ENCODE results near the gene IFITM1.
"Not testable (repeated sequence)": the region's sequence is repeated elsewhere in the genome, so short reads cannot be mapped to it uniquely, and the experiment has no call there.

Gene IFITM1

GRCh38 chr11:286977-287820 is 26.6 kb upstream of the IFITM1 start:
- peak in 1 of 2 experiments; percentile 4 for DNase-seq (ENCODE audit: low spot score in 2 of 2)
- H3K36me3 ChIP-seq (replicated peaks); H3K9me3 ChIP-seq; H3K4me3 ChIP-seq; in situ Hi-C loops (cut with MboI; ENCODE audit: low sequenced_read_pairs); H3K27me3 ChIP-seq (ENCODE audit: low read depth): not testable (repeated sequence)
- peaks cover 12% of the 10 kb centered on the region for H3K4me1 ChIP-seq

- peak in 1 of 2 experiments; percentile 18 for DNase-seq (ENCODE audit: low spot score in 2 of 2)
- peak overlapping the region; percentile 48 for H3K4me3 ChIP-seq
- H3K36me3 ChIP-seq (replicated peaks), result 0 out of 2 replicates have a peak, but pooled peaks cover 3% of the 10 kb centered on the region
- H3K27me3 ChIP-seq (ENCODE audit: low read depth), result peaks cover 2% of the 10 kb centered on the region; the same call in 1 of the 2 replicates
- in situ Hi-C loops (cut with MboI; ENCODE audit: low sequenced_read_pairs), result no loop called here
- H3K4me1 ChIP-seq, result peaks cover 12% of the 10 kb centered on the region
- H3K9me3 ChIP-seq, result no peaks in the 10 kb centered on the region
These were observed 25.9 kb upstream of the IFITM1 start for GRCh38 chr11:287821-288477.

- Histone ChIP-seq H3K27me3 (ENCODE audit: low read depth) (no peaks in the 10 kb centered on the region), H3K36me3 (replicated peaks) (peaks cover 4% of the 10 kb centered on the region; the same call in 1 of the 2 replicates), H3K4me3 (peak within 1 kb of the TSS; percentile 48), H3K9me3 (no peaks in the 10 kb centered on the region), H3K4me1 (peaks cover 12% of the 10 kb centered on the region)
- in situ Hi-C loops (cut with MboI; ENCODE audit: low sequenced_read_pairs), result no loop called here
- DNase-seq (ENCODE audit: low spot score in 2 of 2), result peak; percentile 35 to 85
These were observed 25.1 kb upstream of the IFITM1 start, which contains the start of gene PGGHG for GRCh38 chr11:288478-289397. Gene PGGHG, plus strand, starts transcription at chr11:289126. Its CDS starts 691 bp downstream, at chr11:289817.

GRCh38 chr11:289398-289711 is 24.5 kb upstream of the IFITM1 start:
- in situ Hi-C loops (cut with MboI; ENCODE audit: low sequenced_read_pairs), result no loop called here
- H3K4me3 ChIP-seq, result peak overlapping the region; percentile 28

GRCh38 chr11:289712-290620 is 23.9 kb upstream of the IFITM1 start:
- H3K36me3 ChIP-seq (replicated peaks), result peaks cover 12% of the 10 kb centered on the region; the same call in 1 of the 2 replicates
- in situ Hi-C loops (cut with MboI; ENCODE audit: low sequenced_read_pairs), result no loop called here
- H3K4me1 ChIP-seq, result peaks cover 12% of the 10 kb centered on the region

More at GRCh38 chr11:289398-289711, 24.5 kb upstream of the IFITM1 start:
- no peaks in the 10 kb centered on the region for H3K27me3 ChIP-seq (ENCODE audit: low read depth)
- H3K36me3 ChIP-seq (replicated peaks), result peaks cover 10% of the 10 kb centered on the region; the same call in 1 of the 2 replicates
- DNase-seq (ENCODE audit: low spot score in 2 of 2), result no peak
- H3K9me3 ChIP-seq, result no peaks in the 10 kb centered on the region
- H3K4me1 ChIP-seq, result peaks cover 12% of the 10 kb centered on the region

GRCh38 chr11:290621-291231 is 23.1 kb upstream of the IFITM1 start:
- Histone ChIP-seq H3K4me3 (no peak overlapping the region), H3K36me3 (replicated peaks) (peaks cover 12% of the 10 kb centered on the region; the same call in 1 of the 2 replicates), H3K4me1 (peaks cover 12% of the 10 kb centered on the region), H3K27me3 (ENCODE audit: low read depth) (no peaks in the 10 kb centered on the region), H3K9me3 (no peaks in the 10 kb centered on the region)
- in situ Hi-C loops (cut with MboI; ENCODE audit: low sequenced_read_pairs), result no loop called here
- DNase-seq (ENCODE audit: low spot score in 2 of 2), result no peak

More at GRCh38 chr11:289712-290620, 23.9 kb upstream of the IFITM1 start:
- Histone ChIP-seq H3K4me3 (peak overlapping the region; percentile 28), H3K27me3 (ENCODE audit: low read depth) (no peaks in the 10 kb centered on the region), H3K9me3 (no peaks in the 10 kb centered on the region)
- DNase-seq (ENCODE audit: low spot score in 2 of 2), result no peak

- Histone ChIP-seq H3K4me3 (no peak overlapping the region), H3K36me3 (replicated peaks) (peaks cover 12% of the 10 kb centered on the region; the same call in 1 of the 2 replicates), H3K27me3 (ENCODE audit: low read depth) (no peaks in the 10 kb centered on the region), H3K4me1 (peaks cover 12% of the 10 kb centered on the region), H3K9me3 (no peaks in the 10 kb centered on the region)
- no peak for DNase-seq (ENCODE audit: low spot score in 2 of 2)
- in situ Hi-C loops (cut with MboI; ENCODE audit: low sequenced_read_pairs), result no loop called here
These were observed 22.3 kb upstream of the IFITM1 start for GRCh38 chr11:291281-292210.

GRCh38 chr11:292211-293121 is 21.4 kb upstream of the IFITM1 start:
- H3K9me3 ChIP-seq, result no peaks in the 10 kb centered on the region
- peaks cover 12% of the 10 kb centered on the region for H3K4me1 ChIP-seq
- H3K27me3 ChIP-seq (ENCODE audit: low read depth), result no peaks in the 10 kb centered on the region
- in situ Hi-C loops (cut with MboI; ENCODE audit: low sequenced_read_pairs), result no loop called here
- no peak for DNase-seq (ENCODE audit: low spot score in 2 of 2)
- no peak overlapping the region for H3K4me3 ChIP-seq
- H3K36me3 ChIP-seq (replicated peaks), result peaks cover 12% of the 10 kb centered on the region; the same call in 1 of the 2 replicates

- Histone ChIP-seq H3K9me3 (no peaks in the 10 kb centered on the region), H3K4me1 (peaks cover 5% of the 10 kb centered on the region)
These were observed 20.5 kb upstream of the IFITM1 start for GRCh38 chr11:293271-293851.

GRCh38 chr11:293852-294661 is 19.8 kb upstream of the IFITM1 start:
- no peaks in the 10 kb centered on the region for H3K27me3 ChIP-seq (ENCODE audit: low read depth)

More at GRCh38 chr11:293271-293851, 20.5 kb upstream of the IFITM1 start:
- peaks cover 12% of the 10 kb centered on the region; the same call in 1 of the 2 replicates for H3K36me3 ChIP-seq (replicated peaks)
- H3K27me3 ChIP-seq (ENCODE audit: low read depth), result no peaks in the 10 kb centered on the region
- in situ Hi-C loops (cut with MboI; ENCODE audit: low sequenced_read_pairs), result no loop called here
- DNase-seq (ENCODE audit: low spot score in 2 of 2), result no peak
- H3K4me3 ChIP-seq, result no peak overlapping the region

More at GRCh38 chr11:293852-294661, 19.8 kb upstream of the IFITM1 start:
- in situ Hi-C loops (cut with MboI; ENCODE audit: low sequenced_read_pairs), result no loop called here
- Histone ChIP-seq H3K4me1 (peaks cover 5% of the 10 kb centered on the region), H3K4me3 (no peak overlapping the region), H3K36me3 (replicated peaks) (peaks cover 12% of the 10 kb centered on the region; the same call in 1 of the 2 replicates), H3K9me3 (no peaks in the 10 kb centered on the region)
- DNase-seq (ENCODE audit: low spot score in 2 of 2), result no peak

All from HAP-1 (cell line).